GM21390 (cell line): Measurements from ENCODE around the gene CELA2B.
"Not testable (repeated sequence)": the region's sequence is repeated elsewhere in the genome, so short reads cannot be mapped to it uniquely, and the experiment has no call there.

Experiments
- ATAC-seq: cut with Tn5 transposase; IDR thresholded peaks from one replicate; pipeline ENCODE4 v1.9.1; 2021; ENCODE audit not compliant: unreplicated experiment

CELA2B gene

GRCh38 chr1:15475752-15476314, at the start of gene CELA2B:
Gene CELA2B (plus strand): TSS chr1:15476104. CDS start chr1:15476126, 22 bp downstream.
- no peak for ATAC-seq

DNA sequence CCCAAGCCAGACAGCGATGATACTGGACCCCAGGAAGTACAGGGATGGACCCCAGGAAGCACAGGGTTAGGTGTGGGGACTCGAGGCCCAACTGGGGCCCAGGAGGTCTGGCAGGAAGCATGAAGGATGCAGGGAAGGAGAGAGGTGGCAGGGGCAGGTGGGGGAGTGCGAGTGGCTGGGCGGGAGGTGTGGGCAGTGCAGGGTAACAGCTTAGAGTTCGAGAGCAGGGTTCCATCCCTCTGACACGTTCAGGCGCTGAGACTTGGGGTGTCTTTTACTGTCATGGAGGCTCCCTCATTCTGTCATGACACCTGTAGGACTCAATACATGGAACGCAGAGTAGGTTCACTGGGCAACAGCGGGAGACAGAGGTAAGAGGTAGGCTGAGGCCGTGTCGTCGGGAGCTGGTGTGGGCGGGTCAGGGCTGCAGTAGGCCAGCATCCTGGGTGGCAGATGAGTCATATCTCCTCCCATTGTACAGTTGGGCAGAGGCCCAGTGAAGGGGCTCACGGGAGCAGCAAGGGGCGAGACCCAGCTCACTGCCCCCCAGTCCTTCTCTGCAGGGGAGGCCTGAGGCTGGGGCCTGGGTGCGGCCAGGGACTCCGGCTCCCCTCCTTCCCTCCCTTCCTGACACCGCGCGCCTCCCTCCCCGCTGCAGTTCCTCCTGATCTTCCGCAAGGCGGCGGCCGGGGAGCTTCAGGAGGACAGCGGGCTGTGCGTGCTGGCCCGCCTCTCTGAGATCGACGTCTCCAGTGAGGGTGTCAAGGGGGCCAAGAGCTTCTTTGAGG, 49.2 kb upstream of the CELA2B start:
- ATAC-seq: no peak

GRCh38 chr1:15427280-15427666, 48.6 kb upstream of the CELA2B start:
- ATAC-seq: no peak

DNA sequence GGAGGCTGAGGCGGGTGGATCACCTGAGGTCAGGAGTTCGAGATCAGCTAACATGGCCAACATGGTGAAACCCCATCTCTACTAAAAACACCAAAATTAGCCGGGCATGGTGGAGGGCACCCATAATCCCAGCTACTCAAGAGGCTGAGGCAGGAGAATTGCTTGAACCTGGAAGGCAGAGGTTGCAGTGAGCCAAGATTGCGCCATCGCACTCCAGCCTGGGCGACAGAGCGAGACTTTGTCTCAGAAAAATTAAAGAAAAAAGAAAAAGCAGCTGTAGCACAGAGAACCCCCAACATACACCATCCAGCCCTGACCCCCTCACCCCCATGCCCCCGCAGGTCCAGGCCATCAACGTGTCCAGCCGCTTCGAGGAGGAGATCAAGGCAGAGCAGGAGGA, 47.7 kb upstream of the CELA2B start:
- not testable (repeated sequence) for ATAC-seq

DNA sequence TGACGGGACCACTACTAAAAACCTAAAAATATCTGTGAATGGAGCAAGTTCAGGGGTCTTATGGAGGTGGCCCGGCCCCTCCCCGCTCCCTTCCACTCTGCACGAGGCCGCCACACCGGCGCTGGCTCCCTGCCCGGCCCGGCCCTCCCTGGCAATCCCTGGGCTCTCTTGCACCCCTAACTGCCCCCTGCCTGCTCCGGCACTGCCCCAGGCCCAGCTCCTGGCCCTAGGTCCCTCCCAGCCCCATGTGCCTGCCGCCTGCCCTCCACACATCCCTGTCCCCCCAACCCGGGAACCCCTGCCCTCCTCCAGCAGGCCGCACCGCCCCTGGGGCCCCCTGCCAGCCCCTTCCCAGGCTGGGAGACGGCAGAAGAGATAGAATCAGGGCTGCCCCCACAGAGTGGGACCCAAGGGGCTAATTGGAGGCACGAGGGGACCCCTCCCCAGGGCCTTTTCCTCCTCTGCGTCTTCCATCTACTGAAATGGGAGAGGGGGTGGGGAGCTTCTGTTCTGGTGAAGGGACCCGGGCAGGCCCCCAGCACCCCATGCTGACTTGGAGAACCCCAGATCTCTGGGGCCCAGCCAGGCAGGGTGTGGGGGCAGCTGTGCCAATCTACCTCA, 47.0 kb upstream of the CELA2B start:
- ATAC-seq: no peak

DNA sequence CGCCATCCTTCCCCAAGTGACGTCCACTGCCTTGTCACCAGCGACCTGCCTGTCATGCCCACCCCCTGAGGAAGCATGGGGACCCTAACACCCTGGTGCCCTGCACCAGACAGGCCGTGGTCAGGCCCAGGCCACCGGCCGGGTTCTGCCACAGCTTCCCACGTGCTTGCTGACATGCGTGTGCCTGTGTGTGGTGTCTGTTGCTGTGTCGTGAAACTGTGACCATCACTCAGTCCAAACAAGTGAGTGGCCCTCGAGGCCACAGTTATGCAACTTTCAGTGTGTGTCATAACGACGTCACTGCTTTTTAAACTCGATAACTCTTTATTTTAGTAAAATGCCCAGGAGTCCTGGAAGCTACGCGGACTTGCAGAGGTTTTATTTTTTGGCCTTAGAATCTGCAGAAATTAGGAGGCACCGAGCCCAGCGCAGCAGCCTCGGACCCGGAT, 46.2 kb upstream of the CELA2B start:
- ATAC-seq: no peak

GRCh38 chr1:15430787-15431570, 44.9 kb upstream of the CELA2B start:
- ATAC-seq: no peak

DNA sequence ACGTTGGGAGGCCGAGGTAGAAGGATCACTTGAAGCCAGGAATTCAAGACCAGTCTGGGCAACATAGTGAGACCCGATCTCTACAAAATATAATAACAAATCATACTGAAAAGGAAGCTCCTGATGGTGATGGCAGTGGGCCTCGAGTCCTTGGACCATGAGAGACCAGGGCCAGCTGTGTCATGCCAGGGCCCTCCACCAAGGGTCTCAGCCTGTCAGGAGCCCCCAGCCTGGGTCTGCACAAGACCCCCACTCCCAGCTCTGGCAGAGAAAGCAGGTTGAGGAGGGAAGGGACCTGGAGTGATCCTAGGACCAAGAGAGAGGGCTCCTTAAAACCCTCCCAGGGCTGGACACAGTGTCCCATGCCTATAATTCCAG, 44.3 kb upstream of the CELA2B start:
- ATAC-seq: no peak

- no peak for ATAC-seq
Observed at GRCh38 chr1:15432324-15432723, 43.6 kb upstream of the CELA2B start.

GRCh38 chr1:15433471-15433870, 42.4 kb upstream of the CELA2B start:
- no peak for ATAC-seq

GRCh38 chr1:15434739-15435138, 41.2 kb upstream of the CELA2B start:
- not testable (repeated sequence) for ATAC-seq

- no peak for ATAC-seq
Observed at GRCh38 chr1:15435239-15436077, 40.4 kb upstream of the CELA2B start.

- no peak for ATAC-seq
Observed at GRCh38 chr1:15436881-15437442, 38.9 kb upstream of the CELA2B start.

DNA sequence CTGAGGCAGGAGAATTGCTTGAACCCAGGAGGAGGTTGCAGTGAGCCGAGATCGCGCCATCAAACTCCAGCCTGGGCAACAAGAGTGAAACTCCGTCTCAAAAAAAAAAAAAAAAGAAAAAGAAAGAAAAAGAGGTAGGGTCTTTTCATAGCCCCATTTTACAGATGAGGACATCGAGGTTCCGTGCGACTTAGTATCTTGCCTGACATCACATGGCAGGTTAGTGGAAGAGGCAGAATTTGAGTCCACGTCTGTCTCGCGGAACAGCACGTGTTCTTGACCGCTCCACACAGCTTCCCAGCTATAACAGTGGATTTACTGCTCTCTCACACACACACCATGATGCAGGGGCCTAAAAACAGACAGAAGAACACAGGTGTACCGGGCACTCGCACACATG, 36.6 kb upstream of the CELA2B start:
- ATAC-seq: no peak

DNA sequence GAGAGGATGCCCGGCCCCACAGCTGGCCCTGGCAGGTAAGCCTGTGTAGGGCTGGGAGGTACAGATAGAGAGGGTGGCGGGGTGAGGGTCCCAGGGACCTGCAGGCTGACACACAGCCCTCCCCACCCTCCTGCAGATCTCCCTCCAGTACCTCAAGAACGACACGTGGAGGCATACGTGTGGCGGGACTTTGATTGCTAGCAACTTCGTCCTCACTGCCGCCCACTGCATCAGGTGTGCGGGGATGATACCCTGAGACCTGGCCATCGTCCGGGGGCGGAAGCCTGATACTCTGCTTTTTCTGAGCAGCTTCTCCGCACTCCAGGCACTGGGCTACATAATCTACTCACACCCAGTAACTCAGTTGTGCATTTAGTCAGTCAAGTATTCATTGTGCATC, 35.5 kb upstream of the CELA2B start:
- ATAC-seq: no peak

DNA sequence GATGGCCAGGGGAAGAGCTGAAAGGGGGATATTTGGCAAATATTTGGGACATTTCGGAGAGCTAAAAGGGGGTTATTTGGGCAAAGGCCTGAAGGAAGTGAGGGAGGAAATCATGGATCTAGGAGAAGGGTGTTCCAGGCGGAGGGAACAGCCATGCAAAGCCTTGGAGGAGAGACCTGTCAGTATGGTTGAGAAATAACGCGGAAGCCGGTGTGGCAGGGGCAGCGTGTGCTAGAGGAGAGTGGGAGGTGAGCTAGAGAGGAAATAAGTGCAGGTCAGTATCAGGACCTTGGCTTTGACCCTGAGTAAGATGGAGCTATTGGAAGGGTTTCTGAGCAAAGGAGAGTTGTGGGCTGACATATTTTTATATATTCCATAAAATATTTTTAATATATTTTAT, 34.7 kb upstream of the CELA2B start:
- no peak for ATAC-seq

DNA sequence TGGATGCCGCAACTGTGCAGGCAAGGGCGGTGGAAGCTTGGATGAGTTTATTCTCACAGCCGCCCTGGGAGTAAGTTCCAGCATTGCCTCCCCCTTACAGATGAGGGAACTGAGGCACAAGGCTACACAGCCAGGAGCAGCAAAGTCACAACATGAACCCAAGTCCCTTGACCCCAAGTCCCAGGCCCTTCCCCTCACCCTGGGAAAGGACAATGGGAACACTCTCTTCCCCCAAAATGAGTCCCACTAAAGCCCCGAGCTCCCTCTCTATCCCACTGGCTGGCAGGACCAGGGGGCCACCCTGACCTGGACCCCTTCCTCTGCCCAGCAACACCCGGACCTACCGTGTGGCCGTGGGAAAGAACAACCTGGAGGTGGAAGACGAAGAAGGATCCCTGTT, 33.8 kb upstream of the CELA2B start:
- ATAC-seq: no peak

GRCh38 chr1:15442759-15443158, 33.1 kb upstream of the CELA2B start:
- no peak for ATAC-seq

DNA sequence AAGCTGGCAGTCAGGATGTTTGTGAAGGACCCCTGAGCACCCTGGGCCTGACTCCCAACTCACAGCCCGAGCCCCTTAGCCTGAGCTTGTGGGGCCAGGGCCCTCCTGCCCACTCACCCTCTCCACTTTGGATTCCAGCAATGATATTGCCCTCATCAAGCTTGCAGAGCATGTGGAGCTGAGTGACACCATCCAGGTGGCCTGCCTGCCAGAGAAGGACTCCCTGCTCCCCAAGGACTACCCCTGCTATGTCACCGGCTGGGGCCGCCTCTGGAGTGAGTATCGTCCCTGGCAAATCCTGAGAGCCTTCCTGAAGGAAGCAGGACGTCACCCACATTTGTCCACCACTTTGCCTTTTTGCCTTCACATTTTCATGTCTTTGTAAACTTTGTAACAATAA, 32.6 kb upstream of the CELA2B start:
- no peak for ATAC-seq
